GM18517 (cell line): ENCODE measurements around the gene CUX1.

Experiments used
- ATAC-seq: cut with Tn5 transposase; IDR thresholded peaks from one replicate; pipeline ENCODE4 v1.9.1; 2021; ENCODE audit warnings: mild to moderate bottlenecking, moderate library complexity; ENCODE audit not compliant: unreplicated experiment

The CUX1 gene

GRCh38 chr7:102196028-102196427 is 378.6 kb downstream of the CUX1 start:
- no peak for ATAC-seq

- ATAC-seq: no peak
Observed at GRCh38 chr7:102197161-102197560, 379.7 kb downstream of the CUX1 start.

DNA sequence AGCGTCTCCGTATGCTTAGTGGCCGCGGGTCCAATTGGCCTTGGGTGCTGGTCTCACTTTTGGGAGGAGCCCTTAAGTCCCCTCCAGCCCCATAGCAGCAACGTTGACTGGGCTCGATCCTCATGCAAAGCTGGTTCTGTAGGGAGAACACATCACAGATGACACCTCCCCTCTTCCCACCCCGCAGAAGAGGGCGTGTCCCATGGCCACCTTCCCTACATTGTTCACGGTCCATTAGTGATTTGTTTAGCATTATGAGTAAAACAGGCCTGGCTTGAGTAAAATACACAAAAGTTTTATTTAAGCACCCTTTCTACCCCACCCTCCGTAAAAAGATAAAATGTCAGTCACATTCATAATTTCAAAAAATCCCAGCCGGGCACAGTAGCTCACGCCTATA is 380.2 kb downstream of the CUX1 start:
- ATAC-seq: no peak

GRCh38 chr7:102198417-102198956 is 381.1 kb downstream of the CUX1 start:
- ATAC-seq: no peak

DNA sequence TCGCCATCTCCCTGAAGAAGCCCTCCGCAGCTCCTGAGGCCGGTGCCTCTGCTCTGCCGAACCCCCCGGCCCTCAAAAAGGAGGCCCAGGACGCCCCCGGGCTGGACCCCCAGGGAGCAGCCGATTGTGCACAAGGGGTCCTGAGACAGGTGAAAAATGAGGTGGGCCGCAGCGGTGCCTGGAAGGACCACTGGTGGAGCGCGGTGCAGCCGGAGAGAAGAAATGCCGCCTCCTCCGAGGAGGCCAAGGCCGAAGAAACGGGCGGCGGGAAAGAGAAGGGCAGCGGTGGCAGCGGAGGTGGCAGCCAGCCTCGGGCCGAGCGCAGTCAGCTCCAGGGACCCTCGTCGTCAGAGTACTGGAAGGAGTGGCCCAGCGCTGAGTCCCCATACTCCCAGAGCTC is 384.1 kb downstream of the CUX1 start:
- no peak for ATAC-seq

DNA sequence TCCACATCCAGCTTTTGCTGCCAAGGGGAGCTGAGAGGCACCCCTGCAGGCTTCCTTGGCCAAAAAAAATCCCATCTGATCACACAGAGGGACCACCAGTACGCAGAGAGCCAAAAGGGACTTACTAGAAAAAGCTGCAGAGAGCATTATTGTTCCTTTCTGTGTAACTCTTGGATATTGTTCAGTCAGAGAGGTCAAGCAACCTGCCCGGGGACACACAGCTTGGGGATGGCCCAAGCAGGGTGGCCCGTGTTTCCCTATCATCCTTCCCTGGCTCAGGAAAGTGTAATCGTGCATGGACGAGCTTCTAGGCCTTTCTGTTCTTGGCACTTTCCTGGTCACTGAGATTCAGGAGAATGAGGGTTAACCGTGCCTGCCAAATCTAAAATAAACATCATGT is 385.1 kb downstream of the CUX1 start:
- ATAC-seq: no peak

GRCh38 chr7:102203218-102203617 is 385.8 kb downstream of the CUX1 start:
- no peak for ATAC-seq

DNA sequence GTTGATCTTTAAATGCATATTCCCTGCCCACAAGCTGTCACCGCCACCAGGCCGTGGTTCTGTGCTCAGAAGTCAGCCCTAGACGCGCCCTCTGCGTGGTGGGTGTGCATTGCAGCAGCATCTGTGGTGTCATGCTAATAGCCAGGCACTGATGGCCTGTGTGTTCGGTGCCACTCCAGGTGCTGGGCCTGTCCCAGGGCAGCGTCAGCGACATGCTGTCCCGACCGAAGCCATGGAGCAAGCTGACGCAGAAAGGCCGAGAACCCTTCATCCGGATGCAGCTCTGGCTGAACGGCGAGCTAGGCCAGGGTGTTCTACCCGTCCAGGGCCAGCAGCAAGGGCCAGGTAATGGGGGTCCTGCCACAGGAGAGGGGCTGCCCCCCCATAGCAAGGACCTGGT is 386.8 kb downstream of the CUX1 start:
- ATAC-seq: no peak

DNA sequence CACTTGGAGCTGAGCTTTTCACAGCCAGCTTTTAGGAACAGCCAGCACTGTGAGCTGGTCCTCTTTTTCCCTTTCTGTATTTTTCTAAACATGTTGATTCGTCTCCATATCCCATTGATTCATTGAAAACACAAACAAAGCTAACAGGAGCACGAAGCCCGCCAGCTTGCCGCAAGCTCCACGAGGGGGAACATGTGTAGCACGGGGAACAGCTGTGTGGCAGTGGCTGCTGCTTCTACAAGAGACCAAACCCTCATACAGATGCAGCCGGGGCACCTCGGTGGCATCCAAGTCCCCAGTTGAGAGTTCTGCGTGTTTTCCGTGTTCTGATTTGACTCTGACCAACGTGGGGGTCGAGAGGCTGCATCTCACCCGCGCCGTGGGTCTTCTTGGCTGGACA is 388.5 kb downstream of the CUX1 start:
- ATAC-seq: no peak

GRCh38 chr7:102208826-102209225 is 391.4 kb downstream of the CUX1 start:
- ATAC-seq: no peak

GRCh38 chr7:102210787-102211186 is 393.4 kb downstream of the CUX1 start:
- ATAC-seq: no peak

DNA sequence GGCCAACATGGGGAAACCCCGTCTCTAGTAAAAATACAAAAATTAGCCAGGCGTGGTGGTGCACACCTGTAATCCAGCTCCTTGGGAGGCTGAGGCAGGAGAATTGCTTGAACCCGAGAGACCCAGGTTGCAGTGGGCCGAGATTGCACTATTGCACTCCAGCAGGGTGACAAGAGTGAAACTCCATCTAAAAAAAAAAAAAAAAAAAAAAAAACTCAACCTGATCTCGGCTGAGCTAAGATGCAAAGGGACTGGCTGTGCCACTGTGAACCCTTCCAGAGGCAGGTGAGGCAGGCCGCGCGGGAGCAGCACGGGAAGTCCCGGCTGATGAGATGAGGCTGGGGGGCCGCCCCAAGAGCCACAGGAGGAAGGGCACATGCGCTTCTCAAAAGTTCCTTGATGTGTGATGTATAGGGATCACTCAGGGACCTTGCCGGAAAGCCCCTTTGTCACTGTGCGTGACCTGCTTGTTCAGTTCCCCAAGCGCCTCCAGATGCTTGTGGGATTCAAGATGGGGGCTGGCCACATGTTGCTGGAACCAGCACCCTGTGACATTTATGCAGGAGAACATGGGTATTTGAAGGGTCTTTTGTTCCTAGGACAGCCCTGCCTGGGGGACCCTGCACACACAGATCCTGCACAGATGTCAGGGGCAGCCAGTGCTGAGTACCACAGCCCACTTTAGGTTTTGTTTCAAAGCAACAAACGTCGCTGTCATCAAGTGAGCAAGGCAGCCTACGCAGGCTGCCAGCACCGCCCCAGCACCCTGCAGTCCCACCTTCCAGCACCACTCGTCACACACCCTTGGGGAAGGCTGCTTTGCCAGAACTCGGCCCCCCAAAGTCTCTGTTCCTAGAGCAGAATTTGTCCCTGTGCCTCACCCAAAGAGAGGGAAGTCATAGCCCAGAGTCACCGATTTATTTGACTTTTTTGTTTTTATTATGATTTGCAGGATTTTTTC is 394.4 kb downstream of the CUX1 start:
- ATAC-seq: no peak

GRCh38 chr7:102214477-102215072 is 397.1 kb downstream of the CUX1 start:
- ATAC-seq: no peak

GRCh38 chr7:102215256-102215655 is 397.8 kb downstream of the CUX1 start:
- ATAC-seq: no peak

- ATAC-seq: no peak
Observed at GRCh38 chr7:102215711-102216110, 398.3 kb downstream of the CUX1 start.

GRCh38 chr7:102216573-102217314 is 399.3 kb downstream of the CUX1 start:
- no peak for ATAC-seq

DNA sequence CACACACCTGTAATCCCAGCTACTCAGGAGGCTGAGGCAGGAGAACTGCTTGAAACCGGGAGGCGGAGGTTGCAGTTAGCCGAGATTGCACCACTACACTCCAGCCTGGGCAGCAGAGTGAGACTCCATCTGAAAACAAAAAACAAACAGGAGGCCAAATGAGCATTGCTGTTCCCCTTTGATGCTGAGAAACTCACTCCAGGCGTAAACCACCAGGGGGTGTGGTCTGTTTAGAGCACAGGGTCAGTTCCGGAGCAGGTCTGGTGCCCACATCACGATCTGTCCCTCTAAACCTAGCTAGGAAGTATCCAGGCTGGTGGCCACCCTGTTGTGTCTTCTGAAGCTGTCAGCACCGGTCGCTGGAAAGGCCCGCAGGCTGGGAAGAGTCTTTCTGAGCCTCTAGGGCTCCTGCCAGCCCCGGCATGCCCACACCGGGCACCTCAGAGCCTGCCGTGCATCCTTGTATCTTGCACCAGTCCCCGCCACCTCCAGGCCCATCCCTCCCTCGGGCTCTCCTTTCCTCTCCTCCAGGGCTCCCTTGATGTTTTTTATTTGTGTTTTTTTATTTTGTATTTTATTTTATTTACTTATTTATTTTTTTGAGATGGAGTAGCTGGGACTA is 402.9 kb downstream of the CUX1 start:
- ATAC-seq: no peak

- ATAC-seq: no peak
Observed at GRCh38 chr7:102220960-102221800, 403.8 kb downstream of the CUX1 start.

- ATAC-seq: no peak
Observed at GRCh38 chr7:102221961-102222360, 404.5 kb downstream of the CUX1 start.

DNA sequence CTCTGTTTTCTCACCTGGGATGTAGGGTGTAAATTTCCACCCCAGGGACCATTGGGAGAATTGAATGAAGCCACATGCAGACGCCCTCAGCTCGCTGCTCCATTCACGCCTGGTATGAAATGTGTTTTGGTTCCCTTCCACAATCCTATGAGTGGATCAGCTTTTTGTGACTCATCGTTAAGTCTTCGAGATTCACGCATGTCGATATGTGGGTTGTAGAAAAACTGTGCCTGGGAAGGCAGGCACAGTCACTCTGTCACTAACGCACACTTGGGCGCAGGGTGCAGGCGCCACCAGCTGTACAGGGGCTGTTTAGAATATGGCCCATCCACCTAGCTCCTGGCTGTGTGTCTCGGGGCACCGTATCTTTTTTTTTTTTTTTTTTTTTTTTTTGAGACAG is 405.0 kb downstream of the CUX1 start:
- ATAC-seq: no peak
